Chondrocyte (in vitro differentiated cells): ENCODE results near the gene C1S. TPM values are rescaled to one million over a fixed set of nuclear protein-coding genes. Genes with fewer than 3 reads are reported as not detected.

ENCODE experiments used
- DNase-seq: peaks from one replicate; pipeline ENCODE4 v3.0.0; 2021; ENCODE audit warnings: mixed read lengths, low spot score
- H3K27ac Mint-ChIP-seq: one replicate; pipeline ENCODE4 v1.8.0; 2021; ENCODE audit warnings: mild to moderate bottlenecking, moderate library complexity, mixed read lengths; ENCODE audit not compliant: unreplicated experiment
- H3K27me3 Mint-ChIP-seq: 2 replicates; pipeline ENCODE4 v1.8.0; 2021; ENCODE audit warnings: low read depth, mixed read lengths
- H3K36me3 Mint-ChIP-seq: 2 replicates; pipeline ENCODE4 v1.8.0; 2021; ENCODE audit warnings: low read depth, mixed read lengths
- H3K4me1 Mint-ChIP-seq: 2 replicates; pipeline ENCODE4 v1.8.0; 2021; ENCODE audit warnings: low read depth, mild to moderate bottlenecking, mixed read lengths
- H3K4me3 Mint-ChIP-seq: one replicate; pipeline ENCODE4 v1.8.0; 2021; ENCODE audit warnings: mild to moderate bottlenecking, moderate library complexity, mixed read lengths; ENCODE audit not compliant: unreplicated experiment
- H3K9me3 Mint-ChIP-seq: 2 replicates; pipeline ENCODE4 v1.8.0; 2021; ENCODE audit warnings: low read depth, mixed read lengths
- CTCF ChIP-seq: fragments of 200-600 bp; sonication (generic); IDR thresholded peaks from 2 replicates; pipeline ENCODE4 v1.5.0; 2021; ENCODE audit warnings: antibody characterized with exemption, mild to moderate bottlenecking, moderate library complexity
- total RNA-seq: library from RNA; stranded (reverse); gene quantifications from 3 replicates; pipeline ENCODE4 v1.2.1, GENCODE V29; 2021

Gene C1S
- total RNA-seq, 1 donor from 2014 or later, result 20.8 TPM

GRCh38 chr12:7068994-7069346 lies 8.5 kb downstream of the C1S start:
- Mint-ChIP-seq H3K27ac (peak overlapping the region; percentile 50), H3K4me3 (no peak overlapping the region), H3K4me1 (peaks cover 15% of the 10 kb centered on the region), H3K9me3 (no peaks in the 10 kb centered on the region), H3K36me3 (no peaks in the 10 kb centered on the region), H3K27me3 (no peaks in the 10 kb centered on the region)
- DNase-seq, result no peak
- TF ChIP-seq CTCF, result no peak

- no peak for DNase-seq
- Mint-ChIP-seq H3K27me3 (no peaks in the 10 kb centered on the region), H3K4me1 (peaks cover 15% of the 10 kb centered on the region), H3K4me3 (no peak overlapping the region), H3K36me3 (no peaks in the 10 kb centered on the region), H3K27ac (no peak overlapping the region), H3K9me3 (no peaks in the 10 kb centered on the region)
- TF ChIP-seq CTCF, result no peak
These were observed 8.9 kb downstream of the C1S start for GRCh38 chr12:7069386-7069785.

- Mint-ChIP-seq H3K4me3 (no peak overlapping the region), H3K4me1 (peaks cover 15% of the 10 kb centered on the region), H3K27me3 (no peaks in the 10 kb centered on the region), H3K9me3 (no peaks in the 10 kb centered on the region), H3K27ac (no peak overlapping the region), H3K36me3 (no peaks in the 10 kb centered on the region)
- no peak for TF ChIP-seq CTCF
- DNase-seq, result no peak
These were observed 11.5 kb downstream of the C1S start for GRCh38 chr12:7072035-7072434.

GRCh38 chr12:7072554-7072953 lies 12.0 kb downstream of the C1S start:
- Mint-ChIP-seq H3K4me3 (no peak overlapping the region), H3K9me3 (no peaks in the 10 kb centered on the region), H3K36me3 (no peaks in the 10 kb centered on the region), H3K27ac (no peak overlapping the region), H3K27me3 (no peaks in the 10 kb centered on the region), H3K4me1 (peaks cover 15% of the 10 kb centered on the region)
- DNase-seq, result no peak
- no peak for TF ChIP-seq CTCF

- no peaks in the 10 kb centered on the region for H3K27me3 Mint-ChIP-seq
- peaks cover 5% of the 10 kb centered on the region for H3K4me1 Mint-ChIP-seq
- no peak overlapping the region for H3K4me3 Mint-ChIP-seq
- no peaks in the 10 kb centered on the region for H3K36me3 Mint-ChIP-seq
- DNase-seq, result no peak
- no peak overlapping the region for H3K27ac Mint-ChIP-seq
- TF ChIP-seq CTCF, result no peak
- no peaks in the 10 kb centered on the region for H3K9me3 Mint-ChIP-seq
These were observed 13.4 kb downstream of the C1S start for GRCh38 chr12:7073946-7074345.
